Keratinocyte (primary cell): ENCODE data around the gene DNAI2. TPM values are rescaled to one million over a fixed set of nuclear protein-coding genes. Genes with fewer than 3 reads are reported as not detected.
"Not testable (repeated sequence)": the region's sequence is repeated elsewhere in the genome, so short reads cannot be mapped to it uniquely, and the experiment has no call there.

Source experiments
- DNase-seq: peaks from one replicate; pipeline ENCODE4 v3.0.0-alpha.2; 2011; ENCODE audit warnings: low read depth, missing footprints, low spot score
- FAIRE-seq: peaks from 2 replicates; lab custom pipeline; 2011; peaks lifted over from hg19 to GRCh38; lab: Jason Lieb, UNC
- H2AFZ ChIP-seq: 2 replicates; pipeline ENCODE4 v1.6.0; 2012; ENCODE audit warnings: low read length, control low read depth, inconsistent platforms; ENCODE audit not compliant: control insufficient read depth
- H3K27ac ChIP-seq: 2 replicates; pipeline ENCODE4 v1.5.1; 2011; ENCODE audit warnings: low read length; ENCODE audit not compliant: control insufficient read depth, insufficient read depth
- H3K27me3 ChIP-seq: 3 replicates; pipeline ENCODE4 v1.6.0; 2011; ENCODE audit warnings: low read length; ENCODE audit not compliant: control insufficient read depth, insufficient read depth; ENCODE audit errors: extremely low read depth
- H3K36me3 ChIP-seq, 2 experiments: 2 replicates in 1 of 2; 3 replicates in 1 of 2; pipeline ENCODE4 v1.5.1; 2011; ENCODE audit warnings: low read length in 2 of 2, mild to moderate bottlenecking in 1 of 2; ENCODE audit not compliant: control insufficient read depth in 2 of 2, insufficient read depth in 2 of 2; ENCODE audit errors: extremely low read depth in 1 of 2
- H3K4me1 ChIP-seq: 3 replicates; pipeline ENCODE4 v1.5.1; 2011; ENCODE audit warnings: low read length; ENCODE audit not compliant: control insufficient read depth, insufficient read depth; ENCODE audit errors: extremely low read depth
- H3K4me2 ChIP-seq: 3 replicates; pipeline ENCODE4 v1.6.0; 2011; ENCODE audit warnings: low read depth, low read length; ENCODE audit not compliant: control insufficient read depth, insufficient read depth; ENCODE audit errors: extremely low read depth
- H3K4me3 ChIP-seq, 3 experiments: fragments of 200-600 bp in 1 of 3; sonication (generic) in 1 of 3; 2 replicates in 2 of 3; 3 replicates in 1 of 3; pipeline ENCODE4 v1.5.1; 2011 to 2016; ENCODE audit warnings: low read length in 3 of 3, mild to moderate bottlenecking in 3 of 3, control low read depth in 2 of 3, inconsistent platforms in 1 of 3, low read depth in 1 of 3, mixed read lengths in 1 of 3, mixed run types in 1 of 3, moderate library complexity in 1 of 3; ENCODE audit not compliant: control insufficient read depth in 2 of 3, insufficient read depth in 2 of 3; ENCODE audit errors: extremely low read depth in 1 of 3
- H3K79me2 ChIP-seq: 2 replicates; pipeline ENCODE4 v1.6.0; 2012; ENCODE audit warnings: low read length; ENCODE audit not compliant: control insufficient read depth, insufficient read depth
- H3K9ac ChIP-seq: 3 replicates; pipeline ENCODE4 v1.6.0; 2011; ENCODE audit warnings: low read length; ENCODE audit not compliant: control insufficient read depth, insufficient read depth; ENCODE audit errors: extremely low read depth
- H3K9me1 ChIP-seq: 3 replicates; pipeline ENCODE4 v1.6.0; 2011; ENCODE audit warnings: low read length; ENCODE audit not compliant: control insufficient read depth, insufficient read depth; ENCODE audit errors: extremely low read depth
- H3K9me3 ChIP-seq: 2 replicates; pipeline ENCODE4 v1.5.1; 2012; ENCODE audit warnings: low read depth, low read length; ENCODE audit not compliant: control insufficient read depth
- H4K20me1 ChIP-seq: 3 replicates; pipeline ENCODE4 v1.6.0; 2011; ENCODE audit warnings: low read length; ENCODE audit not compliant: control insufficient read depth, insufficient read depth; ENCODE audit errors: extremely low read depth
- CTCF ChIP-seq, 3 experiments: IDR thresholded peaks in 1 of 3; conservative IDR thresholded peaks in 1 of 3; optimal IDR thresholded peaks in 1 of 3; 2 replicates in 2 of 3; 3 replicates in 1 of 3; pipeline versions ENCODE3 to v1.5.1; 2011; ENCODE audit warnings: low read length in 3 of 3, mild to moderate bottlenecking in 3 of 3, moderate library complexity in 2 of 3, control low read depth in 1 of 3, inconsistent platforms in 1 of 3; ENCODE audit not compliant: insufficient read depth in 2 of 3; ENCODE audit errors: extremely low read depth in 1 of 3
- EZH2 ChIP-seq: IDR thresholded peaks from one replicate; pipeline ENCODE4 v1.6.1; 2012; ENCODE audit warnings: inconsistent platforms, mild to moderate bottlenecking, low read length, moderate library complexity
- dilution Hi-C: fragments of 300-500 bp; cut with MboI; formaldehyde crosslinking; loops from one replicate; pipeline ENCODE4 v1.7.0; 2020; ENCODE audit warnings: low sequenced_read_pairs; ENCODE audit not compliant: extremely low pct_ligation_motif_present
- polyA plus RNA-seq, 5 experiments: library from polyadenylated mRNA; depleted of rRNA in 3 of 5; stranded (reverse) in 3 of 5; stranded (forward) in 1 of 5; unstranded in 1 of 5; fragments of >200 nt; gene quantifications; 1 replicate in 1 of 5; 2 replicates in 3 of 5; 3 replicates in 1 of 5; pipeline versions ENCODE4 v1.2.1 to v1.2.3, GENCODE V29; 2011 to 2012; ENCODE audit warnings: missing spikeins in 2 of 5, low read depth in 1 of 5, low replicate concordance in 1 of 5

Gene DNAI2
- polyA plus RNA-seq, 1 donor (not counting 4 experiments of a cell fraction or from before 2014, with no cell fraction given), result not detected

- H3K9me1 ChIP-seq, result no peaks in the 10 kb centered on the region
- H3K79me2 ChIP-seq, result no peaks in the 10 kb centered on the region
- H3K4me1 ChIP-seq, result no peaks in the 10 kb centered on the region
- peaks cover 40% of the 10 kb centered on the region for H3K27me3 ChIP-seq
- H3K9me3 ChIP-seq, result no peaks in the 10 kb centered on the region
- no peaks in the 10 kb centered on the region for H3K36me3 ChIP-seq
- dilution Hi-C loops, result no loop called here
- no peak overlapping the region for H3K4me2 ChIP-seq
- FAIRE-seq, result no peak
- no peak for DNase-seq
- no peak overlapping the region for H3K9ac ChIP-seq
- no peak overlapping the region for H2AFZ ChIP-seq
- no peak for TF ChIP-seq EZH2
- no peak for TF ChIP-seq CTCF (optimal IDR thresholded peaks at IDR 0.05 in 1 of 3, IDR thresholded peaks at IDR 0.05 in 1 of 3, conservative IDR thresholded peaks at IDR 0.05 in 1 of 3; ENCODE audit: extremely low read depth in 1 of 3, insufficient read depth in 2 of 3, low read length in 3 of 3)
- H3K27ac ChIP-seq, result no peak overlapping the region
- no peaks in the 10 kb centered on the region for H4K20me1 ChIP-seq
- no peak overlapping the region for H3K4me3 ChIP-seq
Measured at GRCh38 chr17:74276541-74277009, 2.5 kb downstream of the DNAI2 start.

GRCh38 chr17:74277935-74278334 lies 3.9 kb downstream of the DNAI2 start:
- Histone ChIP-seq H3K9ac (no peak overlapping the region), H4K20me1 (no peaks in the 10 kb centered on the region), H3K27me3 (peaks cover 34% of the 10 kb centered on the region), H3K36me3 (no peaks in the 10 kb centered on the region), H3K9me3 (no peaks in the 10 kb centered on the region), H2AFZ (no peak overlapping the region), H3K9me1 (no peaks in the 10 kb centered on the region), H3K27ac (no peak overlapping the region), H3K4me1 (peaks cover 6% of the 10 kb centered on the region), H3K79me2 (no peaks in the 10 kb centered on the region), H3K4me2 (no peak overlapping the region), H3K4me3 (no peak overlapping the region)
- no peak for TF ChIP-seq EZH2
- TF ChIP-seq CTCF (optimal IDR thresholded peaks at IDR 0.05 in 1 of 3, IDR thresholded peaks at IDR 0.05 in 1 of 3, conservative IDR thresholded peaks at IDR 0.05 in 1 of 3; ENCODE audit: extremely low read depth in 1 of 3, insufficient read depth in 2 of 3, low read length in 3 of 3), result no peak
- DNase-seq, result no peak
- no peak for FAIRE-seq
- dilution Hi-C loops, result no loop called here

- H4K20me1 ChIP-seq, dilution Hi-C loops, H2AFZ ChIP-seq, H3K4me2 ChIP-seq, H3K9me1 ChIP-seq, H3K9ac ChIP-seq, H3K27ac ChIP-seq, H3K79me2 ChIP-seq, DNase-seq, H3K4me1 ChIP-seq, H3K36me3 ChIP-seq, FAIRE-seq, H3K9me3 ChIP-seq, H3K4me3 ChIP-seq: not testable (repeated sequence)
- peaks cover 22% of the 10 kb centered on the region for H3K27me3 ChIP-seq
Measured at GRCh38 chr17:74279617-74280016, 5.6 kb downstream of the DNAI2 start.
